ENCODE results near the gene MTTP.

- TF ChIP-seq CTCF (IDR thresholded peaks at IDR 0.05; ENCODE audit: low read depth, low read length, missing input control) (no peak), HNF4G (IDR thresholded peaks at IDR 0.05) (no peak), JUND (IDR thresholded peaks at IDR 0.05) (no peak), GABPA (IDR thresholded peaks at IDR 0.05 in 1 of 2, conservative IDR thresholded peaks at IDR 0.05 in 1 of 2) (no peak), RXRA (IDR thresholded peaks at IDR 0.05) (no peak), MAX (IDR thresholded peaks at IDR 0.05) (no peak), SP1 (IDR thresholded peaks at IDR 0.05) (no peak), EGR1 (IDR thresholded peaks at IDR 0.05; ENCODE audit: low read depth in 2 of 2) (no peak), RAD21 (IDR thresholded peaks at IDR 0.05) (no peak), TAF1 (conservative IDR thresholded peaks at IDR 0.05) (no peak)
Measured at GRCh38 chr4:99668472-99668871, 93.8 kb downstream of the MTTP start.

All from liver (tissue), 3 donors.